GM21515 (cell line): ENCODE results near the gene RCSD1.
"Not testable (repeated sequence)": the region's sequence is repeated elsewhere in the genome, so short reads cannot be mapped to it uniquely, and the experiment has no call there.

ENCODE experiments used
- ATAC-seq: cut with Tn5 transposase; IDR thresholded peaks from one replicate; pipeline ENCODE4 v1.9.1; 2021; ENCODE audit not compliant: unreplicated experiment

RCSD1 gene, protein sequence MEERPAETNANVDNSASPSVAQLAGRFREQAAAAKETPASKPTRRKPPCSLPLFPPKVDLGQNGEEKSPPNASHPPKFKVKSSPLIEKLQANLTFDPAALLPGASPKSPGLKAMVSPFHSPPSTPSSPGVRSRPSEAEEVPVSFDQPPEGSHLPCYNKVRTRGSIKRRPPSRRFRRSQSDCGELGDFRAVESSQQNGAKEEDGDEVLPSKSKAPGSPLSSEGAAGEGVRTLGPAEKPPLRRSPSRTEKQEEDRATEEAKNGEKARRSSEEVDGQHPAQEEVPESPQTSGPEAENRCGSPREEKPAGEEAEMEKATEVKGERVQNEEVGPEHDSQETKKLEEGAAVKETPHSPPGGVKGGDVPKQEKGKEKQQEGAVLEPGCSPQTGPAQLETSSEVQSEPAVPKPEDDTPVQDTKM

DNA sequence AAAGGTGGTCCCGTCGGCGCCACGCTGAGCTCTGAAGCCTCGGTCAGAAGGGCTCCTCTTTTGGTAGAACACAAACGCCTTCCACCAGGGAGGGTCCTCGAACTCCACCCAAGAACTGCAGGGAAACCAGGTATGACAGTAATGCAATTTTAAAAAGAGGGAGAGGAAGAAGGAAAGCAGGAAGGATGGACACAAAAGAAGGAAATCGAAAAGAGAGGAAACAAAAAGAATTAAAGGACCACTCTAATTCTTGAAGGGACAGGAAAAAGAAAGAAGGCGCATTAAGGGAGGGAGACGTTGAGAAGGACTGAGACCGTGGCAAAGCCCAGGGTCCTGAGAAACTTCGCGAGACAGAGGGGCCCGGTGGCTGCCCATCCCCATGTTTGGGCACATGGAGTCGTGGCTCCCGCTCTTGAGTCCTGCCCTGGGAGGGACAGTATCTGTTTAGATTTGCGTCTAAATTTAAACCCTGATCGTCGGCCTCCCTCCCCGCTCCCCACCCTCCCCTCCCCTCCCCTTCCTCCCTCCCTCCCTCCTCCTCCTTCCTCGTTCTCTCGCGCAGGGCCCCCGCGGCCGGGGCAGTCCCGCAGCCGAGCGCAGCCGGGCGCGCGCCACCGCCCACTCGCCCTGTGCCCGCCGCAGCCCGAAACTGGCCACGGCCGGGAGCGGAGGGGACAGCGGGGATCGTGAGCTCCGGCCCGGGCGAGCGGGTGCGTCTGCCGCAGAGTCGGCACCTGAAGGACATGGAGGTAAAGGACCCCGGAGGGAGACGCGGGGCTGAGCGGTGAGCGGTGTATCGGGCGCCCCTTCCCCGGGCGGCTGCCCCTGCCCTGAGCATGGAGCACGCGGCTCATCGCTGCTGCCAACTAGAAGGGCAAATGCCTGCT lies at the start of gene RCSD1:
Gene RCSD1 (plus strand): TSS at position 552 of the 887 bp plus-strand sequence. CDS start 192 bp downstream, at position 744.
- ATAC-seq: no peak

DNA sequence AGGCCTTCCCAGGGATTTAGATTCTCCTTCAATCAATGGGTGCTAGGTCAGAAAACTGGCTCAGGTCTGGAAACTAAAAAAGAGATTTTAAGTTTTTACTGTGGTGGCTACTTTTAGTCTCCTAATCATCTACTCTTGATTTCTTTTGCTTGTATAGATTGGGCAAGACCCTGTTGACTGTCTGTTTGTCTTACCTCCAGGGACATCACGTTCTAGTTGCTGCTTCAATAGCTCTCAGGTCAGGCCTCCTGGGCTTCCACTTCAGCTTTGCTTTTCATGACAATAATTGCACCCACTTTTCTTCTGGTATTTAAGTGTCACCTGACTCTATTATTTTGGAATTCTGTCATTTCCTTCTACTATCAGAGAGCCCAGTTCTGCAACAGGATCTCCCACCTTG lies 48.0 kb upstream of the RCSD1 start:
- ATAC-seq: no peak

DNA sequence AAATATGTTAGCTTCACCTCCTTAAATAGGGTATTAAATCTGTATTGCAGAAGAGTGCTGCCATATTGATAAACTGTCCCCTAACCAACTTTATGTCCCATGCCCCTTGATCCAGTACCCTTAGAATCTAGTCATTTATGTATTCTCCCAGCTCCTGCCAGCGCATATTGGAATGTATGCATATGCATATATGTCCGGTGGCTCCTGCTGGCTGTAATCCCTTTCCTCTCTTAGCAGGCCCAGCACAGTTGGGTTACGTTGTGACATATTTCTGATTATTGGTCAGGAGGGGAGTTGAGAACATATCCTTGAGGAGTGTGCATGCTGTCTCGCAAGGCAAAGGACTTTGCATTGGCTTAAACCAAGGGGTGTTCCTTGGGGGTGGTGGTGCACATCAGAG lies 47.3 kb upstream of the RCSD1 start:
- no peak for ATAC-seq

DNA sequence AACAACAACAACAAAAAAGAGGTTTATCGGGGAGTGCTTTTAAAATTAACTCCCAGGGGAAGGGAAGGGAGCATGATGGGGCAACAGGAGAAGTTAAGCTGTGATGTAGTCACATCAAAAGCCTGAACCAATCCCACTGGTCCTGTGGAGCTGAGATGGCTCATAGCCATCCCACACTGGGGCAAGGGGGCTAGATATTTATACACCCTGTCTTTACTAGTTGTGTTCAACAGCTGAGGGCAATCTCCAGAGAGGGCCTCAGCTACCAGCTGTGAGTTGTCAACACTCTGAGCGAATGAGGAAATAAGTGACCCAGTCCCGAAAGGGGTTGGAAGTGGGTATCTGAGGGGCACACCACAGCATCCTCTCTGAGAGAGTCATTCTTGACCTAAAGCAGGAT lies 45.5 kb upstream of the RCSD1 start:
- ATAC-seq: no peak

DNA sequence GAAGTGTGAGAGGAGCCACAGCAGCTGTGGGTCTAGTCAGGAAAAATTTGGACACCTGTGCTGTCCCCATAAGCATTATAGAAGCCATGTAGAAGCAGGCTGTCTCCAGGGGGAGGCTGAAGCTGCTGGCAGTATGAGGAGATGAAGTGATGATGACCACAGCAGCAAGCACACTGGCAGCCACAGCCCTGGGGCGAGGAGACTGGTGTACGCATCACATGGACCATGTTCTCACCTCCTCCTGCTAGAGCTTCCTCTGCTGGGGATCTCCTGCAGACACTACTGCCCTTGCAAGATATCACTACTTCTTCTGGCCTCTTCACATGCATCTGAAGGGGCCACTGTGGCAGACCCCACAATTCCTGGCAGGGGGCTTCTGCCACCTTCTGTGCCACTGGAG lies 42.7 kb upstream of the RCSD1 start:
- ATAC-seq: no peak

DNA sequence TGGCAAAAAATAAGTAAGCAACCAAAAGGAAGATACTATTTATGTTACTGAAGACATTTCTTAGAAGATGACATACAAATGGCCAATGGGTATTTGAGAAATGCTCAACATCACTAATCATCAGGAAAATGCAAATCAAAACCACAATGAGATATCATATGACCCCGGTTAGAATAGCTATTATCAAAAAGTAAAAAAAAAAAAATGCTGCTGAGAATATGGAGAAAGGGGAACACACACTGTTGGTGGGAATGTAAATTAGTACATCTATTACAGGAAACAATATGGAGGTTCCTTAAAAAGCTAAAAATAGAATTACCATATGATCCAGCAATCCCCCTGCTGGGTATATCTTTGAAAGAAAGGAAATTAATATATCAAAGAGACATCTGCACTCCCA lies 42.2 kb upstream of the RCSD1 start:
- ATAC-seq: no peak

DNA sequence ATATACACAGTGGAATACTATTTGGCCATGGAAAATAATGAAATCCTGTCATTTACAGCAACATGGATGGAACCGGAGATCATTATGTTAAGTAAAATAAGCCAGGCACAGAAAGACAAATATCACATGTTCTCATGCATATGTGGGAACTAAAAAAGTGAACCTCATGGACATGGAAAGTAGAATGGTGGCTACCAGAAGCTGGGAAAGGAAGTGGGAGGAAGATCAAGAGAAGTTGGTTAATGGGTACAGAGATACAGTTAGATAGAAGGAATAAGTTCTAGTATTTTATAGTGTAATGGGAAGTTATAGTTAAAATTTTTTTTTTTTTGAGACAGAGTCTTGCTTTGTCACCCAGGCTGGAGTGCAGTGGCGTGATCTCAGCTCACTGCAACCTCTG lies 41.7 kb upstream of the RCSD1 start:
- ATAC-seq: no peak

DNA sequence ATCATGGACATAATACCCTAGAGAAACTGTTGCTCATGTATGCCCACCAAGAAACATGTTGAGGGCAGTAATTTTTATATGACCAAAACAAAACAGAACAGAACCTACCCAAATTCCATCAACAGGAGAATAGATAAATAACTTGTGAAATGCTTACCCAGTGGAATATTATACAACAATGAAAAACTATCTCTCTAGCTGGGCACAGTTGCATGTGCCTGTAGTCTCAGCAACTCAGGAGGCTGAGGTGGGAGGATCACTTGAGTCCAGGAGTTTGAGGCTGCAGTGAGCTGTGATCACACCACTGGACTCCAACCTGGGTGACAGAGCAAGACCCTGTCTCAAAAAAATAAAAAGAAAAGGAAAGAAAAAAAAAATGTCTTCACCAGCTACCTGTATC lies 37.6 kb upstream of the RCSD1 start:
- no peak for ATAC-seq

DNA sequence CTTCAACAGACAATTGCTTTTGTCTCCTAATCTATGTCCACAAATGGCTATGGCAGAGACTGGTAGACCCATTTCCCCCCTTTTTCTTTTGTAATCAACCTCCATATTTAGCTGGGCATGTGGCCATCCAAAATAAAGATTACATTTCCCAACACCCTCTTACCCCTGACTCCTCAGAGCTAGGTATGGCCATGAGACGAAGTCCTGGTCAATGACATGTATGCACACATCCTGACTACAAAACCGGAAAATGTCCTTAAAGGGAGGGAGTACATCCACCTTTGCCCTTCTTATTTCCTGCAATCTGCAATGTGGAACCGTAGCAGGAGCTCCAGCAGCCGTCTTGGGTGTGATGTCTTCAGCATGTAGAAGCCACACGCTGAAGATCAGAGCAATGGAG lies 36.2 kb upstream of the RCSD1 start:
- no peak for ATAC-seq

DNA sequence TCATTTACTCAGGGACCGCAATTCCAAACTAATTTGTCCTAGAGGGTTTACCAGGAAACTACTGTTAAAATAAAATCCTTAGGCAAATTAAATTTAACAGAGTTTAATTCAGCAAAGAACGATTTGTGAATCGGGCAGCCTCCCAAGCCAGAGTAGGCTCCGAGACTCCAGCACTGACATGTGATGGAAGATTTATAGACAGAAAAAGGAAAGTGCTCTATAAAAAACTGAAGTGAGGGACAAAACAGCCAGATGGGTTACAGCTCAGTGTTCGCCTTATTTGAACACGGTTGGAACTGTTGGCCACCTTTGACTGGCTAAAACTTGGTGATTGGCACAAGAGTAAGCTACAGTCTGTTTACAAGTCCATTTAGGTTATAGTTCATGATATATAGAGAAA lies 35.2 kb upstream of the RCSD1 start:
- ATAC-seq: no peak

DNA sequence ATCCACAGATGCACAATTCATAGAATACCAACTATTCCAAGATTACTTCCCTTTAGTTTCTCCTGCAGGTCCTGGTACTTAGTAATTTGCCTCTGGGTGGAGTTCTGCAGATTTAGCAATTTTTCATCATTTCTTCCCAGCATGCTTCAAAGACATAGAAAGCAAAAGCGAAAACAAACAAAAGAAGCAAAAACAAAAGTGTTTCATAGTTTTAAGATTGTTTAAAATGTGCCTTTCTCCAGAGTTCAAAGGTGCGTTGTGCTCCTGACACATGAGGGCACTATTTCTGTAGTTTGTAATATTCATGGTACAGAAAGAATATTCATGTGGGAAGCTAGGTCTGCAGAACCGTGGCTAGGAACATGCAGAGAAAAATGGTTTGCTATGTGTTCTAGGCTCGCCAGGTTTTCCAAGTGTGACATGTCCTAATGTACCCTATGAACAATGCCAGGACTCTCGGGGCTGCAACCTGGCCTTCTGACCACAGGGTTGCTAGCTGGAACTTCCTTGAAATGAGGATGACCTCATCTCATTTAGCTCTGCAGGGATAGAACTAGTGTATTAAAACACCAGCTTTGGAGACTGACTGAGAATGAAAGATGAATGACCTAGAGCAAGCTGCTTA lies 30.0 kb upstream of the RCSD1 start:
- ATAC-seq: peak; percentile 73

DNA sequence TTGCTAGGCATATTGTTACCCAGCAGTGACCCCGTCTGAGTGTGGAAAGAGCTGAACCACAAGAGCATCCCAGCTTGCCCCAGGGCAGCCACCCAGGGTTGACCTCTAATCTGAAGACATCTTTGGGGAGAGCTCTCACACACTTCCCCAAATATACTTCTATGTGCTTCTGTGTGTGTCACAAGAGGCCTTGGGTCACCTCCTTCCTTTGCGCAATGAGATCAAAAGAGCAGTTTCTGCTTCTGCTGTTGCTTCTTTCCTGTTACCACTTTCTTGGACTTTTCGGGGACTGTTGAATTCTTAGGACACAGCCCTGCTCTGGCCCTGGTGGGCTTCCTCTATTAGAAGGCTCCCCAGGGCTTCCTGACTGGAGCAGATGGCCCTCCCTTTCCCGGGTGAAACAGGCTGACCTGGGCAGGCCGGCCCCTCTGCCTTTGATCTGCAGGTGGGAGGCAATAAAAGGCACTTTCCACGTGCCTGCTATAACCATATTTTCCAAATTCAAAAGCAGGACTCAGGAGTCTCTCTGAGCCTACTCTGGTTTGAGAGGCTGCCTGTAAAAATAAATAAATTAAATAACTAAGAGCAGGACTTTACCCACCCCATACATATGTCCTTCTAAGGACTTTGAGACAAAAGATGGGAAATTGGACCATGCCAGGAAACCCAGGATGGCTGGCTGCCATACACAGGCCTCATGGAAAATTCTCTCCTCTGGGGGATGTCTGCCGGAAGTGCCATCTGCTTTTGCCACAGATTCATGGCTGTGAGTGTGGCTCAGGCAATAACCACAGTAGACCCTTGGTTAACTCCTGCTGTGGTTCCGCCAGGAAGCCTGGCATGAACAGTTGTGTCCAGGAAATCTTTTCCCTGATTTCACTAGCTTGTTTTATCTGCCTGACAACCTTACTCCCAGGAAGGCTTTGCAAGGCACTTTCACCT lies 28.3 kb upstream of the RCSD1 start:
- ATAC-seq: no peak

DNA sequence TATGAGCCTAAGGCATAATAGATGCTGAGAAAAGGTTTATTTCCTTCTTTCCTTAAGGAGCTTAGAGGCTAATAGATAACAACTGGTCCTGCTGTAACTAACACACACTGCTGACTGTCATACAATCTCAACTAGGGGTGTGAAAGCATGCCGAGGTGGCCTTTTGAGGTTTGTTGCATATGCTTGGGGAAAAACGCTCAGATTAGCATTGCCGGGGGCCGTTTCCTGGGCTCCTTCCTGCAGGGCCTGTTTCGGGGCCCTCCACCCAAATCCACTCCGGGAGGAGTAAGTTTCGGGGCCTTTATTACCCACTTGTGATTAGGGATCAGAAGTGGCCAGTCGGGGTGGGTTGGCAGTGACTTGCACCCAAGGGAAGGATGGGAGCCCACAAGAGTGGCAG lies 27.2 kb upstream of the RCSD1 start:
- ATAC-seq: no peak

DNA sequence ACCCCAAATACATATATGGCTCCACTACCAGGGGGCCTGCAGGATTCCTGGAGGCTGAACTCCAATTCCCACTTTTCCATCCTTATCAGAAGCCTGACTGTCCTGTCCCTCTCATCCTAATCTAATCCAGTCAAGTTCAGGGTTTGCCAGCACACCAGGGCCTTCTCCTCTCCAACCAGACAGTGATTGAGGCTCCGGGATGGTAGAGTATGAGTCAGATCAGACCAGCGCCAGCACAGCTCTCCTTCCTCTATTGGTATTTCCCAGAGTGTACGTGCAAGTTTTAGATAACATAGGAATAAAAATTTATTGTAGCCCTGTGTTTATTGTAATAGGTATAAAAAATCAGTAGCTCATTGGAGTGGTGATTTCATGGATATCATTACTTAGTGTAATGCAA lies 24.5 kb upstream of the RCSD1 start:
- no peak for ATAC-seq

DNA sequence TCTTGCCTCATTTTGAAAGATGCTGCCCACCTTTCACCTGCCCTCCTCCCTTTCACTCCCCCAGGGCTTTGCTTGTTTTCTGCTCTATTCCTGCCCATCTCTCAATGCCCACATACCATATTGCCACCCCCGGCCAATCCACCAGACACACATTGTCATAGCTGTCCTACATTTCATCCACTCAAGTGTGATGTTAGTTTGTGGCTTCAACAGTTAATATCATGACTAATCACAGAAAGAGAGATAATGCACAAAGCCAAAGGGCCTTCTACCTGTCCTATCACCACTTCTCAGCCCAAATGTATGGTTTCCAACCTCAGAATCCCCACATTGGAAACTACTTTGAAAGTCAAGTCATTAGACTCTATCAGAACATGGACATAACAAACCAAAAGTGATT lies 18.0 kb upstream of the RCSD1 start:
- ATAC-seq: no peak

DNA sequence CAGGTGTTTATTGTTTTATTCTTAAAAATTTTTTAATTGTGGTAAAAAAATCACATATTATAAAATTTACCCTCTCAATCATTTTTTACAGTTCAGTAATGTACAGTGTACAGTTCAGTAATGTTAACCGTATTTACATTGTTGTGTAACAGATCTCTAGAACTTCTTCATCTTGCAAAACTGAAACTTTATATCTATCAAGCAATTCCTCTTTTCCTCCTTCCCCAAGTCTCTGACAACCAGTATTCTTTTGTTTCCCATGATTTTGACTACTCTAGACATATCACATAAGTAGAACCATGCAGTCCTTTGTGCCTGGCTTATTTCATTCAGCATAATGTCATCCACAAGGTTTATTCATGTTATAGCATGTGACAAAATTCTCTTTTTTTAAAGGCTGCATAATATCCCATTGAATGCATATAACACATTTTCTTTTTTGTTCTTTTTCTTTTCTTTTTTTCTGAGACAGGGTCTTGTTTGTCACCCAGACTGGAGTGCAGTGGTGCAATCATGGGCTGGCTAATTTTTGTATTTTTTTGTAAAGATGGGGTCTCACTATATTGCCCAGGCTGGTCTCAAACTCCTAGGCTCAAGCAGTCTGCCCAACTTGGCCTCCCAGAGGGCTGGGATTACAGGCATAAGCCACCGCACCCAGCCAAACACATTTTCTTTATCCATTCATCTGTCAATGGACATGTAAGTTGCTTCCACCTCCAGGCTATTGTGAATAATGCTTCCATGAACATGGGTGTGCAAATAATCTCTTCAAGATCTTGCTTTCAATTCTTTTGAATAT lies 17.2 kb upstream of the RCSD1 start:
- ATAC-seq: no peak

DNA sequence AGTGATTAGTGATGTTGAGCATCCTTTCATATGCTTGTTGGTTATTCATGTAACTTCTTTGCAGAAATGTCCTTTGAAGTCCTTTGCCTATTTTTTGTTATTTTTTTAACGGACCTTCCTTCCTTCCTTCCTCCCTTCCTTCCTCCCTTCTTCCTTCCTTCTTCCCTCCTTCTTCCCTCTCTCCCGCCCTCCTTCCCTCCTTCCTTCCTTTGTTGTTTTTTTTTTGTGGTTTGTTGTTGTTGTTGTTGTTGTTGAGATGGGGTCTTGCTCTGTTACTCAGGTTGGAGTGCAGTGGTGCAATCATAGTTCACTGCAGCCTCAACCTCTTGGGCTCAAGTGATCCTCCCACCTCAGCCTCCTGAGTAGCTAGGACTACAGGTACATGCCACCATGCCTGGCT lies 16.0 kb upstream of the RCSD1 start:
- ATAC-seq: not testable (repeated sequence)

DNA sequence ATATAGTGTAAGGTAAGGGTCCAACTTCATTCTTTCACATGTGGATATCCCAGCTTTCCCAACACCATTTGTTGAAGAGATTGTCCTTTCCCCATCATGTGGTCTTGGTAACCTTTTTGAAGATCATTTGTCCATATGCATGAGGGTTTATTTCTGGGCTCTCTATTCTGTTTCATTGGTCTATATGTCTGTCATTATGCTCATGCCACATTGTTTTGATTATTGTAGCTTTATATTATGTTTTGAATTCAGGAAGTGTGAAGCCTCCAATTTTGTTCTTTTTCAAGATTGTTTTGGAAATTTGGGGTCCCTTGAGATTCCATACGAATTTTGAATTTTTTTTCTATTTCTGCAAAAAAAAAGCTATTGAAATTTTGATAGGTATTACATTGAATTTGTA lies 15.2 kb upstream of the RCSD1 start:
- ATAC-seq: no peak

DNA sequence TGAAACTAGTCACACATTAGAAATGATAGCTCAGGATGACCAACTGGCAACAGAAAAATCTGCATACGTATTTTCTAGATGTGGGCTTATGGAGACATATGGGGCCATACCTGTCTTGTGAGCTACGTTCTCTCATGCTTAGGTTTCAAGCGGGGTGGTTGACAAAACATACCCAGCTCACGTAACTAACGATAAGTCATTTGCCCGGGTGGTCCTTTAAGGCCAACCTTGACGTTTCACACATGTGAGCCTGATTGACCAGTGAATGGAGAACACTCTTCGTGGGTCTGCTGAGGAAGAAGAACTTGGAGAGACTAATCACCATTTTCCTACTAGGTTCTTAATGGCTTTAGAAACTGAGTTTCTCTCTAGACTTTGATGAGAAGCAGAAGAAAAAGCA lies 13.5 kb upstream of the RCSD1 start:
- no peak for ATAC-seq
